ENCODE data around the gene SSU72. TPM values are rescaled to one million over a fixed set of nuclear protein-coding genes. Genes with fewer than 3 reads are reported as not detected.

SSU72 gene
- total RNA-seq, 1 donor from 2014 or later: 136 TPM

DNA sequence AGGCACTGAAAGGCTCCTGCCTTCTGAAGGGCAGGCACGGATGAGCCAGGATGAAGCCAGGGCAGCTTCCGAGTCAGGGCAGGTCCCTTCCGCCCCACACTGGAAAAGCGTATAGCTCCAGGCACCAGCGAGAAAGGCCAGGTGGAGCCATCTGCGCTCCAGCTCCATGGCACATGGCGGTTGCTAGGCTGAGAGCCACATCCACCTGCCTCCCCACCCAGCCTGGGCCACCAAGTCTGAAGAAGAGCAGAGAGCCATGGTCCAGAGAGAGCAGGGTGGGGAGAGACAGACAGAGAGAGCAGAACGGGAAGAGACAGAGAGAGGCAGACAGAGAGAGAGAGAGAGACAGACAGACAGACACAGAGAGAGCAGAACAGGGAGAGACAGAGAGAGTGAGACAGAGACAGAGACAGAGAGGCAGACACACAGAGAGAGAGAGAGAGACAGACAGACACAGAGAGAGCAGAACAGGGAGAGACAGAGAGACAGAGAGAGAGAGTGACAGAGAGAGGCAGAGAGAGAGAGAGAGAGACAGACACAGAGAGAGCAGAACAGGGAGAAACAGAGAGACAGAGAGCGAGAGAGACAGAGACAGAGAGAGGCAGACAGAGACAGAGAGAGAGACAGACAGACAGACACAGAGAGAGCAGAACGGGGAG, 20.1 kb upstream of the SSU72 start:
- H3K4me3 ChIP-seq (ENCODE audit: low read depth, low read length): no peak overlapping the region
- DNase-seq (ENCODE audit: low read depth): no peak
- TF ChIP-seq, protein P1, sequence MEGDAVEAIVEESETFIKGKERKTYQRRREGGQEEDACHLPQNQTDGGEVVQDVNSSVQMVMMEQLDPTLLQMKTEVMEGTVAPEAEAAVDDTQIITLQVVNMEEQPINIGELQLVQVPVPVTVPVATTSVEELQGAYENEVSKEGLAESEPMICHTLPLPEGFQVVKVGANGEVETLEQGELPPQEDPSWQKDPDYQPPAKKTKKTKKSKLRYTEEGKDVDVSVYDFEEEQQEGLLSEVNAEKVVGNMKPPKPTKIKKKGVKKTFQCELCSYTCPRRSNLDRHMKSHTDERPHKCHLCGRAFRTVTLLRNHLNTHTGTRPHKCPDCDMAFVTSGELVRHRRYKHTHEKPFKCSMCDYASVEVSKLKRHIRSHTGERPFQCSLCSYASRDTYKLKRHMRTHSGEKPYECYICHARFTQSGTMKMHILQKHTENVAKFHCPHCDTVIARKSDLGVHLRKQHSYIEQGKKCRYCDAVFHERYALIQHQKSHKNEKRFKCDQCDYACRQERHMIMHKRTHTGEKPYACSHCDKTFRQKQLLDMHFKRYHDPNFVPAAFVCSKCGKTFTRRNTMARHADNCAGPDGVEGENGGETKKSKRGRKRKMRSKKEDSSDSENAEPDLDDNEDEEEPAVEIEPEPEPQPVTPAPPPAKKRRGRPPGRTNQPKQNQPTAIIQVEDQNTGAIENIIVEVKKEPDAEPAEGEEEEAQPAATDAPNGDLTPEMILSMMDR (conservative IDR thresholded peaks at IDR 0.05; ENCODE audit: low read depth, low read length): no peak

GRCh38 chr1:1593834-1594601, 19.4 kb upstream of the SSU72 start:
- no peak overlapping the region for H3K4me3 ChIP-seq (ENCODE audit: low read depth, low read length)
- DNase-seq (ENCODE audit: low read depth): no peak
- TF ChIP-seq, protein P1 (conservative IDR thresholded peaks at IDR 0.05; ENCODE audit: low read depth, low read length): no peak

DNA sequence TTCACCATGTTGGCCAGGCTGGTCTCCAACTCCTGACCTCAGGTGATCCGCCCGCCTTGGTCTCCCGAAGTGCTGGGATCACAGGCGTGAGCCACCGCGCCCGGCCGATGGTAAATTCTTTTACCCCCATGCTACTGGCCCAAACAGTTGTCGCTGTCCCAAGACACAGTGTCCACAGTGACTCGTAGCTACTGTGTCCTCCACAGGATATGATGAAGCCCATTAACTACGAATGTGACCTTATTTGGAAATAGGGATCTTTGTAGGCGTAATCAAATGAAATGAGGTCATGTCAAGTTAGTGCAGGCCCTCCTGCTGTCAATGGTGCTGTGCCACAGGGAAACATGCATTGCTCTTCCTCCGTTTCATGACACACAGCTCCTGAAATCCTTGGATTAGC, 16.8 kb upstream of the SSU72 start:
- no peak overlapping the region for H3K4me3 ChIP-seq (ENCODE audit: low read depth, low read length)
- TF ChIP-seq, protein P1 (conservative IDR thresholded peaks at IDR 0.05; ENCODE audit: low read depth, low read length): no peak
- DNase-seq (ENCODE audit: low read depth): no peak

DNA sequence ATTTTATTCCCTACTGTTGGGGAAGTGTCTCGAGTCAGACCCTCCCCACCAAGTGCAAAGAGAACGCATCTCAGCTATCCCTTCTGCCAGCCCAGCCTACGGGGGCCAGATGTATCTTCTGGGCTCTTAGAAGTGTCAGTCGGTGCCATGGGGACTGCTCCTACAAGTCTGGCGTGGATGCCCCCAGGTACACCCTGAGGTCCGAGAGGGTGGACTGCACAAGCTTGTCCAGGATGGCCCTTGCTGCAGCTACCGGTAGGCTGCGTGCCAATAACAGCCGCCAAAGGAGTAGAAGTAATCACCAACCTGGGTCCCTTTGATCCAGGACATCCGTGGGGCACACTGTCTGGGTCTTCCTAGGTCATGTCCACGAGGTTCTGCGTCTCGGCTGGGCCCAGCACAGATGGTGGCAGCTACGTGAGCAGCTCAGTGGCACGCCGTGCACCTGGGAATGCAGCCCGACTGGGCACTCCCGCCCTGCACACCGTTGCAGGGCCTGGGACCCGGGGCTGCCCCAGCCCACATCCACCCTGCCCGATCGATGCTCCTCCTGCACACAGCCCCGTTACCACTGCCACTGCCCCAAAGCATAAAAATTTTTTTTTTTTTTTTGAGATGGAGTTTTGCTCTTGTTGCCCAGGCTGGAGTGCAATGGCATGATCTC, 8.8 kb upstream of the SSU72 start:
- no peak for DNase-seq (ENCODE audit: low read depth)
- TF ChIP-seq, protein P1 (conservative IDR thresholded peaks at IDR 0.05; ENCODE audit: low read depth, low read length): no peak
- no peak overlapping the region for H3K4me3 ChIP-seq (ENCODE audit: low read depth, low read length)

GRCh38 chr1:1582585-1583346, 8.1 kb upstream of the SSU72 start:
- no peak overlapping the region for H3K4me3 ChIP-seq (ENCODE audit: low read depth, low read length)

DNA sequence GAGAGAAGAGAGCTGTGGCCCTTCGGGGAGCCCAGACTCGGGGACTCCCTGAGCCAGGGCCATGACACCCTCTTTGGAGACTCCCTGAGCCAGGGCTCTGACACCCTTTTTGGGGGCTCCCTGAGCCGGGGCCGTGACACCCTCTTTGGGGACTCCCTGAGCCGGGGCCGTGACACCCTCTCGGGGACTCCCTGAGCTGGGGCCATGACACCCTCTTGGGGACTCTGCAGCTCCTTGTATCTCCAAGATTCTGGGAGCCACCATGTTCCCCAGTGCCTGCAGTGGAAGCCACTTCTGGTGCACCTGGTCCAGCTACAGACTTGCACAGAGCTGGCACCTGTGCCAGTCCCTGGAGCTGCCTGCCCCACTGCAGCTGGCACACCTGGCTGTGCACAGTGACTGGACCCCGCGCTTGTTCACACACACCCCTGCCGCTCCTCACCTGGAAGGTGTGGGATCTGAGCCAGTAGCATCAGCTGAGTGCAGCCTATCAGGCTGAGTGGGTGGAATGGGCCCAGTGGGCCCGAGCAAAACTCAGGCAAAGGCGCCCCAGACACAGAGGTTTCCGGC, 3.8 kb upstream of the SSU72 start:
- DNase-seq (ENCODE audit: low read depth): no peak
- TF ChIP-seq, protein P1 (conservative IDR thresholded peaks at IDR 0.05; ENCODE audit: low read depth, low read length): no peak

More at GRCh38 chr1:1582585-1583346, 8.1 kb upstream of the SSU72 start:
- no peak for DNase-seq (ENCODE audit: low read depth)
- TF ChIP-seq, protein P1 (conservative IDR thresholded peaks at IDR 0.05; ENCODE audit: low read depth, low read length): no peak

More for the DNA sequence above, 3.8 kb upstream of the SSU72 start:
- no peak overlapping the region for H3K4me3 ChIP-seq (ENCODE audit: low read depth, low read length)

Data from epithelial cell of proximal tubule (primary cell).